Hematopoietic multipotent progenitor cell treated with erythropoietin and hydrocortisone succinate and interleukin-3 and kit ligand, for 8 days (in vitro differentiated cells): ENCODE data around the gene ELP5.
A peak's percentile ranks its signal among the peaks of the same experiment; 100 is the strongest.
"Not testable (repeated sequence)": the region's sequence is repeated elsewhere in the genome, so short reads cannot be mapped to it uniquely, and the experiment has no call there.

Experiments
- DNase-seq: peaks from one replicate; pipeline ENCODE4 v3.0.0-alpha.2; 2015

ELP5 gene

DNA sequence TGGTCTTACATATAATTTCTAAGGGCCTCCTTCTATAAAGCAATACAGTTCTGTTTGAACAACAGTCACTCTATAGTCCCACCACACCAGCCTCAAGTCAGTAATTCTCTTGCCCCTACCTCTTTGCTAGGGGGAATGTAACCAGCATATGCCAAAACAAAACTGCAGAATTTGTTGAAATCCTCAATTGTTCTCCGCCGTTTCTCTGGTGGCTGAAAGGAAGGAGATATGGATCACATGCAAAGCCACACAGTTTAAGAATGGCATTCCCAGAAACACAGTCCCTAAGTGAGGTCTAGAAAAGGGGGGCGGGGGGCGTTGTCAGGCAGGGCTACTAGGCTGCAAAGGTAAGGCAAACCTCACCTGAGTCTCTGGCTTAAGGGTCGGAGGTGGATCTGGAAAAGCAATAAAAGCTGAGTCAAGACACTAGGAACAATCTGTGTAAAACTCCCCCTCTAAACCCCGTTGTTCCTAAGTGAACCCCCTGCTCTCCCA lies 14.7 kb upstream of the ELP5 start:
- DNase-seq, result no peak

DNA sequence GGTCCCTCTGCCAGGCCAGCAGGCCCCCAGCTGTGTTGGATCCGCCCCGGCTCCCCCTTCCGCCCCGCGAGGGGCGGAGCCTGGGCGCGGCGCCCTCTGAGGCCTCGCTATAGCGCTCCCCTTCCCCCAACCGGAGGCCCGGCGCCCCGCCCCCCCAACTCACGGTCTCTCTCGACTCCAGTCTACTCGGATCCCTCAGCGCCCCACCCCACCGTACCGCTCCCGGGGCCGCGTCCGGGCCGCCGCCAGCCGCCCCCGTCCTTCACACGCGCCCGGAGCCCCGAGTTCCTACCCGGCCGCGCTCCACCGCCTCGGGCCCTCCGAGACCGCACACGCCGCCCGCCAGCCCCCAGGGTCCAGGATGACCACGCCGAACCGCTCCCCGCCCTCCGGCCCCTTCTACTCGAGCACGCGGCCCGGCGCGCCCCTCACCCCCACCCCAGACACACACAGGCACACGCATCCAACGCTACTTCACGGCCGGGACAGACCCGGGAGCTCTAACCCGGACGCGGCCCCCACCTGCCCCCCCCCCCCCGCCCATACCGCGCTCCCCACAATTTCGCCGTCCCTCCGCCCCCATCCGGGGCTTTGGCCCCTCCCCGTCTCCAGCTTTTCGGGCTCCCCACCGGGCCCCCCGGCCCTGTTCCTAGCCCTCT lies 14.1 kb upstream of the ELP5 start:
- DNase-seq, result peak; percentile 82

DNA sequence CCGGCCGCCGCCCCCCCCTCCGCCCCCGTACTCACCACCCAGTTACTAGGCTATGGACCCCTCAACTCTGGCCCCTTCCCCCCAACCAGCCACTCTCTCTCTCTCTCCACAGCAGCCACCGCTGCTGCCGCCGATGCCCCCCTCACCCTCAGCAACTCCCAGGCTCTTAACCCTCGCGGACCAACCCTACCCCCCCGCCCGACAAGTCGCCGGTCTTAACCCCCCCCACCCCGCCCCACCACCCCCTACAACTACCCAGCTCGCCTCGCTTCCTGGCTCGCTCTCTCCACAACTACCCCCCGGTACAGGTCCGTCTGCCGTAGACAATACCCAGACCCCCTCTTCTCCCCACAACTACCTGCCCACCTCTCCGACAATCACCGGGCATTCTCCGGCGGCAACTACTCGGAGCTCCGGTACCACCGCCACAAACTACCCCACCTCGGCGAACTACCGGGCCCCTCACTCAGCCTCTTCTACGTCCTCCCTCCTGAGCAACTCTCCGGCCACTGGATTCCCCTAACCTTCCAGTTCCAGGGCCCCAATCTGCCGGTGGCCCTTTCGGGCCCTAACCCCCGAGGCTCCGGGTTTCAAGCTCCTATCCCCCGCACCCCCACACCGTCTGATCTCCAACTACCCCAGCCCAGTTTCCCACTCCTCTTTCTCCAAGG lies 13.5 kb upstream of the ELP5 start:
- DNase-seq, result peak; percentile 32

DNA sequence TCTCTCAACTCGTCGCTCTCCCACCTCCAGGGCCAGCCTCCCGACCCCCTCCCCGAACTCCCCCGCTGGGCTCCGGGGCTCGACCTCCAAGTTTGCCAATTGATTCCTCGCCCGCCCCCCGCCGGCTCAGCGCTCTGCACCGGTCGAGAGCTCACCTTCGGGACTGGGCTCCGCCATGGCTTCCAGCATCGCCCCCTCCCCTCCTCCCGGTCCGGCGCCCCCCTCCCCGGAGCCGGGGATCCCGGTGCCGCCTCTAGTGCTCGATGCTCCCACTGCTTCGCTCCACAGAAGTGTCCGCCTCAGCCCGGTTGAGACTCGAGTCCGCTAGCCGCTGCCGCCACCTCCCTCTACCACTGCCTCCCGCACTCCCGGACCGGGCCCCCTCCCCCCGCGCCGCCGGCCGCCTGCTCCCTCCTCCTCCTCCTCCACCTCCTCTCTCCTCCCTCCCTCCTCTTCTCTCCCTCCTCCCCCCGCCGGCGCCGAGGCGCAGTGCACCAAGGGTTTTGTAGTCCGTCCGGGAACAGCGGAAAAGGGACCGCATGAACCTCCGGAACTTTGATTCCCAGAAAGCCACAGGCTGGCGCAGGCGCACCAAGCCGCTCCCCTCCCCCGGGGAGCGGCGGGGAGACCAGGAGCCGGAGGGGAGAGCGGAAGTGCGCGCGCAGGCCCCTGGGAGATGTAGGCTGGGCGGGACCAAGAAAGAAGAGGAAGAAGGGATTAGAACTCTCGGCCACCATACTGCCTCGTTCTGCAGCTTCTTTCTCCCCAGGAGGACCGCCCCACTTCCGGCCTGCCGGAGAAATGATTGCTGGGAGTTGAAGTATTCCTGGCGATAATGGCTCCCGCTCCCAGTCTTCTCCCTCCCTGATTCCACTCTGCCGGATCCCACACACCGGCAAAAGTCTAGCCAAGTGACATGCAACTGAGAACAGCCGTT lies 12.7 kb upstream of the ELP5 start, which contains the start of gene PHF23:
Gene PHF23, minus strand, starts transcription at position 367 of the 937 bp plus-strand sequence. Its CDS starts 178 bp downstream, at position 189.
- peak; percentile 100 for DNase-seq

DNA sequence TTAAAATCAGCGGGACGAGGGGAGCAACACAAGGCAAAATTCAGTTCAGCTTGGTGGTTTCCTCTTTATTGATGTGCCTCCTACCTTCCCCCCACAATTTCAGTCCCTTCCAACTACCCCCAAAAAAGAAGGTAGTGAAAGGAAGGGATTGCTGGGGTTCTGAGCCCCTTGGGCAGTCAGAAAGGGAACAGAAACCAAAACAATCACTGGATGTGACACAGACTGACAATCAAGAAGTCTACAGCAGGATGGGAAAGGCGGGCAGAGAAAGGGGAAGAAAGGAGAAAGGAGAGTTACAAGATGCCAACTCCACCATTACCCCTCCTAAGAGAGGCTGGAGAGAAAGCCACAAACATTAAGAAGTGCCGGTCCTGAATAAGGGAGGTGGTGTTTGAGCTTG lies 11.6 kb upstream of the ELP5 start:
- no peak for DNase-seq

DNA sequence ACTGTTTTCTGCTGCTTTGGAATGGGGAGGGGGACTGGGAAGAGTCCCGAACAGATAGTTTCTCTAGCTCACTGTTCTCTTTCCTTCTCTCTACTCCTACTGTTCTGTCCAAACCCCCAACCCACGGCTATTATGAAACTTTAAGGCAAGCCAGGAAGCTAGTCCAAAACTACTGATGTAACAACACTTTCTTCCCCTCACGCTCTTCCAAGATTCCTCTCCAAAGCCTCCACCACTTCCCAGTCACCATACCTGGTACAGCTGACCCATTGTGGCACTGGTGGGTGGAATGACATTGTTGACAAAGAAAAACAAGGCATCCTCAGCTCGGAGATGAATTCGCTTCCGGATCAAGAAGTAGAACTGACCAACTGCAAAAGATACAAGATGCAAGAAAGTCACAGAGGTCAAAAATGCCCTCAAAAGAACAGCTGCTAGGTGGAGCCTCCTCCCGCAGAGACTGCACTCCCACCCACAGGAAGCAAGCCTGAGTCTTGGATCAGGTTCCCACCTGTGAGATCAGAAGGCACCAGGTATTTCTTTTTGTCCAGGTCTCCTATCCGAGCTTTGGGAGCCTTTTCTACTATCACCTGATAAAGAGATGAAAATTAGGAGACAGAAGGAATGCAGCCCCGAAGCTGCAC lies 10.8 kb upstream of the ELP5 start:
- no peak for DNase-seq

DNA sequence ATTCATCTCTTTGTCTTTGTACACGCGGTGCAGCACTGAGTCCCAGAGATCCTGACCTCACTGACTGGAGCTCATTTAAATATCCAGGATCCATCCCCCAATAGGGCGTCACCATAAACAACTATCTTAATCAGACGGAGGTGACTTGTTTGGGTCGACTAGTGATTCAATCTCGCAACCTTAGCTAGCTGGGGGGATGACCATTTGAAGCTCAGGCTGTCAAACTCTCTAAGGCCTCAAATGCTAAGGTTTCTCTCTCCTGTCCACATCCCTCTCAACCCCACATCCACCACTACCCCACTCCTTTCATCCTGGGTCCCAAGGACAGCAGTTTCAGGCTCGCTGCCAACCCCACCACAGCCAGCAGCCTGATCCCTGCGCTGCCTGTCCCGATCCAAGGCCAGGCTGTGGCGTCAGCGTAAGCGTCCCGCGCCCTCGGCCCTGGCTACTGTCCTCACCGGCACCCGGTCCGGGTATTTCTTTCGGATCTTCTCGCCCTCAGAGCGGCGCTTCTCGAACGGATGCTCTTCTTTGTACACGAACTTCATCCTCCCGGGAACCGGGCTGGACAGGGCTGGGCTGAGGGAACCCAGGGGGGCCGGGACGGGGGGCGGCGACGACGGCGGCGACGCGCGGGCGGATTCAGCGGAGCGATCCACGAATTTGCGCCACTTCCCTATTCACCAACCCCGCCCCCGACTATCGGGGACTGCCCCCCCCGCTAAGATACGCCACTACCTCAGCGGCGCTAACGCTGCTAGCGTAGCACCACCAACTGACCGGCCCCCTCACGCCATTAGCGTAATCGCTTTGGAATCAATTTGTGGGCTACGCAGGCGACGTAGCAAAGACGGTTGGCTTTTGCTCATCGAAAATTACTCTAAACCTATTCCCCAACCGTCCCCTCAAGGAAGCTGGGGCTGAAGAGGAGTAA lies 10.0 kb upstream of the ELP5 start, which contains the start of gene GABARAP:
Gene GABARAP, minus strand, starts transcription at position 667 of the 934 bp plus-strand sequence. Its CDS starts 119 bp downstream, at position 548.
- DNase-seq, result peak; percentile 92

DNA sequence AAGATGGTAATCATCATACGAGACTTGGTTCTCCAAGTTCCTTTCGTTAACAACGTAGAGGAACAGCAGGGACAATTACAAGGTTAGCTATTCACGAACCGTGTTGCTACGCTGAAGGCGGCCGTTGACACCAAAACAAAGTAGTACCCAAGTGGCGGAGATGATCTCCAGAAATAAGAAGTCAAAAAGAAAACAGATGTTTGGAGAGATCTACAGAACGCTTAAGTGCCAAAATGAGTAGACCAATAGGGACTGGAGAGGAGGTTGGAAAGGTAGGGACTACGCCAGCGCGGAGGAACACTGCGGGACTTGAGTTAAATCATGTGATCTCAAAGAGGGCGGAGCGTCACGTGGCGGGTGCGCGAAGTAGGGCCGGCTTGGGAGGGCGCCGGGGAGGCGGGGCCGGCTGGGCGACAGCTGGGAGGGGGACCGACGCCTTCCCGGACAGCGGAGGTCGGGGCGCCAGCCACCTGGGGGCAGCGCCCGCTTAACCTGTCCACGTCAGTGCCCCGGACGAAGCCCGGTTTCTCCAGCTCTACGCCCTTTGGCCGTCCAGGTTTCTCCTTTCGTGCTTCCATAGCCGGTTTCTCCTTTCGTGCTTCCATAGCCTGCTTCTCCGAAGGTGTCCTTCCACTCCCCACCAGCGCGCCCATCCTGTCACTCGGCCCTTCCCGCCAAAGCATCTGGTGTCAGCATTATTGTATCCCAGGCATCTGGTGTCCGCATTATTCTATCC lies 9.1 kb upstream of the ELP5 start:
- peak; percentile 96 for DNase-seq

DNA sequence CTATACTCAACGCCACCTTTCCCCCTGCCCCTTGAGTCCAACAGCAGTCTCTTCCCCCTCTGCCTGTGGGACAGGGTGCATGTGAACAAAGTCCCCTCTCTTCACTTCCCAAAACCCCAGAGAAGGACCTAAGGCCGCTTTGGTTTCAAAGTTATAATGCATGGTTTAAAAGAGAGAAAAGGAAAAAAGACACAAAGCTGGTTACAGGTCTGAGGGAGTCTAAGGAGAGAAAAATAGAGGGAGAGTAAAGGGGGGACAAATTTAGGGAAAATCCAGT lies 8.6 kb upstream of the ELP5 start:
- no peak for DNase-seq

DNA sequence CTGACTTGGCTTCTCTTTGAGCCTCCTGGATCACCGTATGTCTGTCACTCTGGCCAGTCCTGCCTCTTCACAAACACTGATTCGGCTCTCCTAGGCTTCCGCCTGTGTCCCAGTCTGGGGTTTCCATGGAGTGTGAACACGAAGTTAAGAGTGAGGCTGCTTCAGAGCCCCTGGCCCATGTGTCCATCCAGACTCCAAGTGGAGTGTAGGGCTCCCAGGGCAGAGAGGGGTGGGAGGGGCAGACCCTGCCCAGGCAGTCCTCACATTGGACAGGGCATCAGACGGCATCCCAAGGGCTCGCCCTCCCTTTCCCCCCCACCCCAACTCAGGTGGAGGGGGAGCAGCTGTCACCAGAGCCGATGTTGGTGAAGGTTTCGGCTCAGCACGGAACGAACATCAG lies 8.2 kb upstream of the ELP5 start:
- DNase-seq, result not testable (repeated sequence)

DNA sequence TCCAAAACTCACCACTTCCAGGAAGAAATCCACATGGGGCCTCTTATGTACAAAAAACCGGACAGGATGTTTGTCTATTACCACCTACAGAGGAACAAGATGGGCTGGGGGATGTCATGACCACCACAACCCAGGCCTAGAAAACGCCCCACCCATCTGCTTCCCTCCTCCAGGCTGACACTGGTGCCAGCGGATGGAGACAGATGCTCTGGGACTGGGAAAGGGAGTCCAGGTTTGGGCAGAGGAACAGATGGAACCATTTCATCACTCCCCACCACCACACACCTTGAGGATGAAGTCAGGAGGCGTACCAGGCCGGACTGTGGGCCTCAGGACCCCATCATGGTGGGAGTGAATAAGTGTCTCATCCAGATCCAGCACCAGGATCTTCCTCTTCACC lies 5.2 kb upstream of the ELP5 start:
- DNase-seq, result no peak

DNA sequence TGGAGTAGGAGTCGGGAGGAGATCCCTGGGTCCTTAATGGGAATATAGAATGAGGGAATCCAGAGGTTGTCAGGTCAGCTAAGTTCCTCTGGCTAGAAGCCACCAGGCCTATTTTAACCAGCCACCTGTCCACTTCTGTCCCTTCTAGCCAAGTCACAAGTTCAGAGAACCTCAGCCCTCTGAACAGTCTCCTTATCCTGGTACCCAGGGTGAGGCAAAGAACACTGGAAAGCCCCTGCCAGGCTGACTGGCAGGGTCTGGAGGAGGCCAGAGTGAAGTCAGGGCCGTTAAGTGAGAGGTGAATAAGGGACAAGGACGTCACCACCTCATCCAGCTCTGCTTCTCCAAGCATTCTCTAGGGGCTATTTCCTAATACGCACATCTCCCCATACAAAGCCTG lies 3.2 kb upstream of the ELP5 start:
- DNase-seq, result no peak

DNA sequence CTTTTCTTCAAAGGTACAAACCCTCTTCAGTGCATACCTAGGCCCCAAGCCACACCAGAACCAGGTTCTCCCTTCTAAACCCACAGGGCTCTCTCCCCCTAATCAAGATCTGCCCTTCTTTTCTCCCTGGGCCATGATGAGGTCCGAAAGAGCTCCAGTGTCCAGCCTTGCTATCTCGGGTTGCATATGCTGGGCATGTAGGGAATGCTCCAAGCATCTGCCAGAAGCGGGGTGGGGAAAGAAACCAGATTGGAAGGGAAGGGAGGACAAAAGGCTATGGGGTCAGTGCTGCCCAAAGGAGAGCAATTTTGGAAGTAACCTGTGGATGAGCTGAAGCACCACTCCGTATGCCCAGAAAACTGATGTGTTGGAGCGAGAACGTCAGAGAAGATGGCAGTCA lies 2.8 kb upstream of the ELP5 start:
- DNase-seq, result no peak

DNA sequence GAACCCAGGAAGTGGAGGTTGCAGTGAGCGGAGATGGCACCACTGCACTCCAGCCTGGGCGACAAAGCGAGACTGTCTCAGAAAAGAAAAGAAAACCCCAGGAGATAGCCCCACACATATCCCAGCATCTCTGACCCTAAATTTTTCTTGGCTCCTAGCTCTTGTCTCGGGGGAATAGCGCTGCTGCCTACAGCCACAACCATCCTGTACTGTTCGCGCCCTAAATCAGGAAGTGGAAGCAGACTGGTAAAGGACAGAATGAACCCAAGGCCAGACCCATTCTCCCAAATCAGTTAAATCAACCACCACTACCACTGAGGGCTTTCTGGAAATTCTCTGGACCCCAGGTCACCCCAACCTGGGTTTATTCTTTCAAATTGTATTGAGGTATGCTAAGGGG lies 2.2 kb upstream of the ELP5 start:
- no peak for DNase-seq

DNA sequence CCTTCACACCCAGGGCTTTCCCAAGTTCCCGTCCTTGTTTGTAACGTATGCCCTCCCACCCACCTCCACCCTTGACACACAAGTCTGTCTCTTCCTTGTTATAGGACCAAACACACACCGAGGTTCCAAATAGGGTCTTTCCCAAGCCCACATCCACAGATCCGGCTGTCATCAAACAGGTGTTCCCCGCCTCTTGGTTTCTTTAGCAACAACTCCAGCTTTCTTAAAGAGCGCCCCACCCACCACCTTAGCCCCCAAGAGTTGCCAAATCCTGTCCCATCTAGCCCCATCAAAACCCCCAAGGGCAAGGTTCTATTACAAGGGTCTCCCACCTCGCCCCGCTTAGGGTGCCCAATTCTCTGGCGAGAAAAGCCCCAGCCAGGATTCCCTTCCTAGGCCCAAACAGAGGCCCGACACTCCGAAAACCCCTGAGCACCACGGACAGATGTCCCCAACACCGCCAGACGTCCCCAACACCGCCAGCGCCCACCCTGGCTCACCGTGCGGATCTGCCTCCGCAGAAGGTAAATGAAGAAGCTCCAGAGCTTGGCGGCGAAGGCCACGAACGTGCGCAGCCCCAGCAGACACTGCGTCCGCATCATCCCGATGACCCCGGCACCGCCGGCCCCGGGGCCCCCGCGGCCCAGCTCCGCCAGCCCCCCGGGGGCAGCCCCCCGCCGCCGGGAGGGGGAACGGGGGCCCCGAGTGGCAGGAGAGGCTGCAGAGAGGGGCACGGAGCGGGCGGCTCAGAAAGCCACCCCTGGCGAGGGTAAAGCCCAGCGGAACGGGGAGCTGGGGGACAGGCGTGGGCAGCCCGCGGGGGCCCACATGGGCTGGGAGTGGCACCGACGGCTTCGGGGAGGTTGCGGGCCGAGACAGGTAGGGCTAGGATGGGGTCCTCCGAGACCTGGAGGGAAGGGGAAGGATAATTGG lies 1.1 kb upstream of the ELP5 start:
- DNase-seq, result no peak

DNA sequence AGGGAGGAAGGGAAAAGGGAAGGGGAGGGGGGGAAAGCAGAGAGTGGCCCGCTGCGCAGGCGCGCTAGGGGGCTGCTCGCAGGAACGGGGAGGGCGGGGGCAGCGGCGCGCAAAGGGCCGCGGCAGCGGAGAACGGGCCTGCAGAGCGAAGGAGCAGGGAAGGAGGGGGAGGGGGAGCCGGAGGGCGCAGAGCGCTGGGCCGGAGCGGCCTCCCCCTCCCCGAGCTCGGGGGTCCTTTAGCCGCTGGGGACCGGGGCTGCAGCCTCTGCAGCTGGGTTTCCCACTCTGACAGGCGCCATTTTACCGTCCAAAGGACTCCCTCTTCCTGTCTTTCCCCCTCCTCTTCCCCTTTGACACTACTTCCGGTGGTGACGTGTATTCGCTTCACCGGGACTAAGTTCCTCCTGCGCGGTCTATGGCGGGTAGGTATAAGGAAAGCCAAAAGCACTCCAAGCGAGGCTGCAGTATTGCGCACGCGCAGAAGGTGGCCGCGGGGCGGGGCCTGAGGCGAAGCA lies 297 bp upstream of the ELP5 start, which contains the start of gene CTDNEP1:
Gene CTDNEP1, minus strand, starts transcription at position 74 of the 515 bp plus-strand sequence. CDS start 438 bp downstream, outside the sequence.
- DNase-seq, result peak; percentile 100

DNA sequence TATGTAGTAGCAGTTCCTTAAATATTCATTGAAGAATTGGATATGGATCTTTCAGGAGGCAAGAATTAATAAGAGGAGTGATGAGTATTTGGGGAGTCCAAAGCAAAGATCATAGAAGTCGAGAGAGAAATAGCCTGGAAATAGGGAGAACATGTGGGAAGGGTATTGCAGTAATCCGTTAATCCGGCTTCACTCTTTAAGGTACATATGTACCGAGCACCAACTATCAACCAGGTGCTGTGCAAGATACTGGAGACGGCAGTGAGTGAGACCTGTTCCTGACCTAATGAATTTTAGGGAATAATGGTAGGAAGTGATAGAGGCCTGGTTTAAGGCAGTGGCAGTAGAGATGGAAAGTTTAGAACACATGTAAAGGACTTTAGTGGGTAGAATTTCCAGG lies 1.1 kb downstream of the ELP5 start:
- DNase-seq, result no peak

DNA sequence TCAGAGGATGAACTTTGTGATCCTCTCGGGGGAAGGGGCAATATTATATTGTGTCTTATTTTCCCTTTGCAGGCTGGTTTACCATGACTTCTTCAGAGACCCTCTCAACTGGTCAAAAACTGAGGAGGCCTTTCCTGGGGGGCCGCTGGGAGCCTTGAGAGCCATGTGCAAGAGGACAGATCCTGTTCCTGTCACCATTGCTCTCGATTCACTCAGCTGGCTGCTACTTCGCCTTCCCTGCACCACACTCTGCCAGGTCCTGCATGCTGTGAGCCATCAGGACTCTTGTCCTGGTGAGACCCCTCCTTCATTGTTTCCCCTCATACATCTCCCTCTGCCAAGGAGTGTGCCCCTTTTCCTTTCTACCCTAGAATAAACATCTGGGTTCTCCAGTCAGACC lies 2.5 kb downstream of the ELP5 start:
- DNase-seq, result no peak

DNA sequence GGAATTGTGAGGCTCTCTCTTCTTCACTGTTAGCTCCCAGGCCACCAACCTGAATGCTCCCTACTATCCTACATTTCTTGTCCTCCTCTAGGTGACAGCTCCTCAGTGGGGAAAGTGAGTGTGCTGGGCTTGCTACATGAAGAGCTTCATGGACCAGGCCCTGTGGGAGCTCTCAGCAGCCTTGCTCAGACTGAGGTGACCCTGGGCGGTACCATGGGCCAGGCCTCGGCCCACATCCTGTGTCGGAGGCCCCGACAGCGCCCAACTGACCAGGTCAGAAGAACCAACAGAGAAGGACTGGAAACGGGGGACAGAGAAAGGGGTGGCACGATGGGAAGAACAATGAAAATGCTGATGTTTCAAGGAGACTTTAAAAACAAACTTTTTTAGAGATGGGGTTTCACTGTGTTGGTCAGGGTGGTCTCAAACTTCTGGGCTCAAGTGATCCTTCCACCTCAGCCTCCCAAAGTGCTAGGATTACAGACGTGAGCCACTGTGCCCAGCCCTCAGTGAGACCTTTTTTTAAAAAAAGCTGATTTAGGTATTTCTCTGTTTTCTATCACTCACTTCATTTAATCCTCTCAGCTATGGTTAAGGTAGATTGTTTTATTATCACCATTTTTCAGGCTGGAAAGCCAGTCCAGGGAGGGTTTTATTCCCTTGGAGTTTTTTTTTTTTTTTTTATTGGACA lies 4.9 kb downstream of the ELP5 start:
- DNase-seq, result no peak
